ENCODE results near the gene CASP3.

DNA sequence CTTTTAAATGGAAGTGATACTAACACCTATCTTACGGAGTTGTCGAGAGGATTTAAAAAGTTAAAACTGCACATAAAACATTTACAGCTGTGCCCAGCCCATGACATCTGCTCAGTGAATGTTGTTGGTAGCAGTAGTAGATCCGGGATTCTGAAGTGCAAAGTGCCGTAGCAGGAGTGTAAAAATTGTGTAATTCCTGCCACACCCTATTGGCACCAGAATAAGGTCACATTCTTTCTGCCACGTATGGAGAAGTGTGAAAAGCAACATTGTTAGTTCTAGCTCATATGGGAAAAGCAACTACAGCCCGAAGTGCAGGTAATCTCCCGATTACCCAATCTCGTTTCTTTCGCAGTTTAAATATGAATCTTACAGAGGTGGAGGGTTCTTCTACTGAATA, 31.5 kb upstream of the CASP3 start:
- TF ChIP-seq, protein P1, sequence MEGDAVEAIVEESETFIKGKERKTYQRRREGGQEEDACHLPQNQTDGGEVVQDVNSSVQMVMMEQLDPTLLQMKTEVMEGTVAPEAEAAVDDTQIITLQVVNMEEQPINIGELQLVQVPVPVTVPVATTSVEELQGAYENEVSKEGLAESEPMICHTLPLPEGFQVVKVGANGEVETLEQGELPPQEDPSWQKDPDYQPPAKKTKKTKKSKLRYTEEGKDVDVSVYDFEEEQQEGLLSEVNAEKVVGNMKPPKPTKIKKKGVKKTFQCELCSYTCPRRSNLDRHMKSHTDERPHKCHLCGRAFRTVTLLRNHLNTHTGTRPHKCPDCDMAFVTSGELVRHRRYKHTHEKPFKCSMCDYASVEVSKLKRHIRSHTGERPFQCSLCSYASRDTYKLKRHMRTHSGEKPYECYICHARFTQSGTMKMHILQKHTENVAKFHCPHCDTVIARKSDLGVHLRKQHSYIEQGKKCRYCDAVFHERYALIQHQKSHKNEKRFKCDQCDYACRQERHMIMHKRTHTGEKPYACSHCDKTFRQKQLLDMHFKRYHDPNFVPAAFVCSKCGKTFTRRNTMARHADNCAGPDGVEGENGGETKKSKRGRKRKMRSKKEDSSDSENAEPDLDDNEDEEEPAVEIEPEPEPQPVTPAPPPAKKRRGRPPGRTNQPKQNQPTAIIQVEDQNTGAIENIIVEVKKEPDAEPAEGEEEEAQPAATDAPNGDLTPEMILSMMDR (IDR thresholded peaks at IDR 0.05), result no peak
- TF ChIP-seq, protein P2, sequence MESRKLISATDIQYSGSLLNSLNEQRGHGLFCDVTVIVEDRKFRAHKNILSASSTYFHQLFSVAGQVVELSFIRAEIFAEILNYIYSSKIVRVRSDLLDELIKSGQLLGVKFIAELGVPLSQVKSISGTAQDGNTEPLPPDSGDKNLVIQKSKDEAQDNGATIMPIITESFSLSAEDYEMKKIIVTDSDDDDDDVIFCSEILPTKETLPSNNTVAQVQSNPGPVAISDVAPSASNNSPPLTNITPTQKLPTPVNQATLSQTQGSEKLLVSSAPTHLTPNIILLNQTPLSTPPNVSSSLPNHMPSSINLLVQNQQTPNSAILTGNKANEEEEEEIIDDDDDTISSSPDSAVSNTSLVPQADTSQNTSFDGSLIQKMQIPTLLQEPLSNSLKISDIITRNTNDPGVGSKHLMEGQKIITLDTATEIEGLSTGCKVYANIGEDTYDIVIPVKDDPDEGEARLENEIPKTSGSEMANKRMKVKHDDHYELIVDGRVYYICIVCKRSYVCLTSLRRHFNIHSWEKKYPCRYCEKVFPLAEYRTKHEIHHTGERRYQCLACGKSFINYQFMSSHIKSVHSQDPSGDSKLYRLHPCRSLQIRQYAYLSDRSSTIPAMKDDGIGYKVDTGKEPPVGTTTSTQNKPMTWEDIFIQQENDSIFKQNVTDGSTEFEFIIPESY (IDR thresholded peaks at IDR 0.05; ENCODE audit: borderline replicate concordance, low read depth), result no peak
